IMR-90 (cell line): ENCODE measurements around the gene TNPO1.

ENCODE experiments used
- BHLHE40 ChIP-seq: fragments of 150-350 bp; IDR thresholded peaks from 2 replicates; pipeline ENCODE4 v1.6.1; 2016; ENCODE audit warnings: mild to moderate bottlenecking, low read depth, low read length
- POLR2A ChIP-seq: IDR thresholded peaks from 2 replicates; pipeline ENCODE4 v1.6.1; 2012; ENCODE audit warnings: mild to moderate bottlenecking, low read depth, low read length
- SMC3 ChIP-seq: fragments of 150-350 bp; IDR thresholded peaks from 2 replicates; pipeline ENCODE4 v1.6.1; 2016; ENCODE audit warnings: low read depth, mild to moderate bottlenecking, antibody characterized with exemption, low read length, moderate library complexity
- TF ChIP-seq, protein P1 (sequence below): conservative IDR thresholded peaks from 2 replicates; pipeline ENCODE4 v1.5.1; 2012; ENCODE audit warnings: mild to moderate bottlenecking, low read depth, low read length, improper control_type of control experiment

DNA sequence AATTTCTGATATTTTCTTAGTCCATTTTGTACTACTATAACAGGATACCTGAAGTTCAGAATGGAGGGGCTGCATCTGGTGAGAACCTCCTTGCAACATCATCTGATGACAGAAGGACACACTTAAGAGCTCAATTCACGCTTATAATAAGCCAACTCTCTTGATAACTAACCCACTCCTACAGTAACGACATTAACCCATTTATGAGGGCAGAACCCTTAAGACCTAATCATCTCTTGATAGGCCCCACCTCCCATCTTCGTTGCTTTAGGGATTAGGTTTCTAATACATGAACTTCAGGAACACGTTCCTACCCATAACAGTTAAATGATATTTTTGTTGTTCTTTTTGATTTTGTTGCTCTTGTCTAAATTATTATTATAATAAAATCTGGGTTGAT lies 69.4 kb downstream of the TNPO1 start:
- TF ChIP-seq, protein P1, sequence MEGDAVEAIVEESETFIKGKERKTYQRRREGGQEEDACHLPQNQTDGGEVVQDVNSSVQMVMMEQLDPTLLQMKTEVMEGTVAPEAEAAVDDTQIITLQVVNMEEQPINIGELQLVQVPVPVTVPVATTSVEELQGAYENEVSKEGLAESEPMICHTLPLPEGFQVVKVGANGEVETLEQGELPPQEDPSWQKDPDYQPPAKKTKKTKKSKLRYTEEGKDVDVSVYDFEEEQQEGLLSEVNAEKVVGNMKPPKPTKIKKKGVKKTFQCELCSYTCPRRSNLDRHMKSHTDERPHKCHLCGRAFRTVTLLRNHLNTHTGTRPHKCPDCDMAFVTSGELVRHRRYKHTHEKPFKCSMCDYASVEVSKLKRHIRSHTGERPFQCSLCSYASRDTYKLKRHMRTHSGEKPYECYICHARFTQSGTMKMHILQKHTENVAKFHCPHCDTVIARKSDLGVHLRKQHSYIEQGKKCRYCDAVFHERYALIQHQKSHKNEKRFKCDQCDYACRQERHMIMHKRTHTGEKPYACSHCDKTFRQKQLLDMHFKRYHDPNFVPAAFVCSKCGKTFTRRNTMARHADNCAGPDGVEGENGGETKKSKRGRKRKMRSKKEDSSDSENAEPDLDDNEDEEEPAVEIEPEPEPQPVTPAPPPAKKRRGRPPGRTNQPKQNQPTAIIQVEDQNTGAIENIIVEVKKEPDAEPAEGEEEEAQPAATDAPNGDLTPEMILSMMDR: no peak
- no peak for TF ChIP-seq POLR2A
- TF ChIP-seq SMC3: no peak
- TF ChIP-seq BHLHE40: no peak
